Upper lobe of left lung (tissue), 4 donors: ENCODE results near the gene FOXP2.

Experiments used
- CTCF ChIP-seq, 6 experiments: fragments of 450-650 bp in 4 of 6; fragments of 200-600 bp in 2 of 6; sonication (generic) in 2 of 6; IDR thresholded peaks; one replicate each; pipeline ENCODE4 v1.5.1; 2016 to 2019; ENCODE audit warnings: antibody characterized with exemption in 6 of 6
- POLR2A ChIP-seq, 4 donors: fragments of 450-650 bp; IDR thresholded peaks; one replicate each; pipeline ENCODE4 v1.5.1; 2016 to 2017; ENCODE audit warnings: antibody characterized with exemption in 4 of 4, mild to moderate bottlenecking in 2 of 4

GRCh38 chr7:114648680-114649079 is 234.1 kb downstream of the FOXP2 start:
- TF ChIP-seq CTCF (IDR thresholded peaks at IDR 0.05) (no peak), POLR2A (IDR thresholded peaks at IDR 0.05) (no peak)
